OCI-LY7 (cell line): ENCODE data around the gene MTHFSD.

ENCODE experiments used
- EZH2phosphoT487 ChIP-seq: fragments of 200-600 bp; sonication (generic); IDR thresholded peaks from 2 replicates; pipeline ENCODE4 v1.6.1; 2018; ENCODE audit warnings: low read depth, borderline replicate concordance, mild to moderate bottlenecking, mixed run types, antibody characterized with exemption, low read length, moderate library complexity, mixed read lengths
- TF ChIP-seq, protein P1 (sequence below): fragments of 200-600 bp; sonication (generic); conservative IDR thresholded peaks from 2 replicates; pipeline ENCODE4 v1.5.1; 2014; ENCODE audit warnings: mild to moderate bottlenecking, antibody characterized with exemption, low read length, moderate library complexity, mixed read lengths

- TF ChIP-seq, protein P1, sequence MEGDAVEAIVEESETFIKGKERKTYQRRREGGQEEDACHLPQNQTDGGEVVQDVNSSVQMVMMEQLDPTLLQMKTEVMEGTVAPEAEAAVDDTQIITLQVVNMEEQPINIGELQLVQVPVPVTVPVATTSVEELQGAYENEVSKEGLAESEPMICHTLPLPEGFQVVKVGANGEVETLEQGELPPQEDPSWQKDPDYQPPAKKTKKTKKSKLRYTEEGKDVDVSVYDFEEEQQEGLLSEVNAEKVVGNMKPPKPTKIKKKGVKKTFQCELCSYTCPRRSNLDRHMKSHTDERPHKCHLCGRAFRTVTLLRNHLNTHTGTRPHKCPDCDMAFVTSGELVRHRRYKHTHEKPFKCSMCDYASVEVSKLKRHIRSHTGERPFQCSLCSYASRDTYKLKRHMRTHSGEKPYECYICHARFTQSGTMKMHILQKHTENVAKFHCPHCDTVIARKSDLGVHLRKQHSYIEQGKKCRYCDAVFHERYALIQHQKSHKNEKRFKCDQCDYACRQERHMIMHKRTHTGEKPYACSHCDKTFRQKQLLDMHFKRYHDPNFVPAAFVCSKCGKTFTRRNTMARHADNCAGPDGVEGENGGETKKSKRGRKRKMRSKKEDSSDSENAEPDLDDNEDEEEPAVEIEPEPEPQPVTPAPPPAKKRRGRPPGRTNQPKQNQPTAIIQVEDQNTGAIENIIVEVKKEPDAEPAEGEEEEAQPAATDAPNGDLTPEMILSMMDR = no peak
- no peak for TF ChIP-seq EZH2phosphoT487
Observed at GRCh38 chr16:86595983-86596605, 41.1 kb upstream of the MTHFSD start.
